Activated T-cell treated with anti-CD3 and anti-CD28 coated beads for 24 hours (primary cell): ENCODE results near the gene FAM124A.
A peak's percentile ranks its signal among the peaks of the same experiment; 100 is the strongest.

ENCODE experiments used
- DNase-seq: peaks from one replicate; pipeline ENCODE4 v3.0.0-alpha.2; 2020; ENCODE audit warnings: low read depth

FAM124A gene, protein sequence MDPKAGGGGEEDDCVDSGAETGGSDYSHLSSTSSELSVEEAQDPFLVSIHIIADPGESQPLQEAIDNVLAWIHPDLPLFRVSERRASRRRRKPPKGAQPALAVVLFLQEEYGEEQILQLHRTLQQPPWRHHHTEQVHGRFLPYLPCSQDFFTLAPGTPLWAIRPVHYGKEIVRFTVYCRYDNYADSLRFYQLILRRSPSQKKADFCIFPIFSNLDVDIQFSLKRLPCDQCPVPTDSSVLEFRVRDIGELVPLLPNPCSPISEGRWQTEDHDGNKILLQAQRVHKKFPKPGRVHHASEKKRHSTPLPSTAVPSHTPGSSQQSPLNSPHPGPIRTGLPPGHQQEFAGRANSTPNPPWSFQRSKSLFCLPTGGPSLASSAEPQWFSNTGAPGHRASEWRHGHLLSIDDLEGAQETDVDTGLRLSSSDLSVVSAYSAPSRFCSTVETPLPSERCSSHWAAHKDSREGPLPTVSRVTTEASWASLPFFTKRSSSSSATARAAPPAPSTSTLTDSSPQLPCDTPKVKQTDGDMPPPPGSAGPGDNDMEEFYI

DNA sequence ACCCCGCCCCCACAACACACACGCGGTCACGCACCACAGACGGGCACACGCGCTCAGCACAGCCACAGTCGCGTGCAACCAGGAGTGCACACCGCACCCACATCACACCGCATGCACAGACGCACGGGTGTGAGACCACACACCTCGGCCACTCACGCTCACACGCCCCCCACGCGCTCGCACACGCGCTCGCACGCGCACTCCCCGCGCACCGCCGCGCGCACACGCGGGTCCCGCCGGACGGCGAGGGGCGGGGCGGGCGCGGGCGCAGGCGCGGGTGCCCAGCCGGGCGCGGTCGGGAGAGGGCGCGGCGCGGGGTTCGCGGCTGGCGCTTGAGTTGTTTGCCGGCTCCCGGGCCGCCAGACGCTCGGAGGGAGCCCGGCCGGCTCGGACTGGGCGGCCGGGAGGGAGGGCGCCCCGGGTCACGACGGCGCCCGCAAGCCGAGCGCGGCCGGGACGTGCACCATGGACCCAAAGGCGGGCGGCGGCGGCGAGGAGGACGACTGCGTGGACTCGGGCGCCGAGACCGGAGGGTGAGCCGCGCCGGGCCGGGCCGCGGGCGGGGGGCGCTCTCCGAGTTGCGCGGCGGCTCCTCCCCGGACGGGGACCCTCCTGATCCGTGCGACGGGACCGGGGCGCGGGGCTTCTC, at the start of gene FAM124A:
Gene FAM124A (plus strand): TSS at position 362 of the 649 bp plus-strand sequence. CDS start 104 bp downstream, at position 466.
- peak; percentile 37 for DNase-seq

DNA sequence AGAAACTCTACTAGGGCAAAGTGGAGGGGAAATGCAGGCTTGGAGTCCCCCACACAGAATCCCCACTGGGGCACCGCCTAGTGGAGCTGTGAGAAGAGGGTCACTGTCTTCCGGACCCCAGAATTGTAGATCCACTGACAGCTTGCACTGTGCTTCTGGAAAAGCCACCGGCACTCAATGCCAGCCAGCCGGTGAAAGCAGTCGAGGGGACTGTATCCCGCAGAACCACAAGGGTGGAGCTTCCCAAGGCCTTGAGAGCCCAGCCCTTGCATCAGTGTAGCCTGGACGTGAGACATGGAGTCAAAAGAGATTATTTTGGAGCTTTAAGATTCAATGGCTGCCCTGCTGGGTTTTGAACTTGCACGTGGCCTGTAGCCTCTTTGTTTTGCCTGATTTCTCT, 47.2 kb upstream of the FAM124A start:
- DNase-seq, result no peak

DNA sequence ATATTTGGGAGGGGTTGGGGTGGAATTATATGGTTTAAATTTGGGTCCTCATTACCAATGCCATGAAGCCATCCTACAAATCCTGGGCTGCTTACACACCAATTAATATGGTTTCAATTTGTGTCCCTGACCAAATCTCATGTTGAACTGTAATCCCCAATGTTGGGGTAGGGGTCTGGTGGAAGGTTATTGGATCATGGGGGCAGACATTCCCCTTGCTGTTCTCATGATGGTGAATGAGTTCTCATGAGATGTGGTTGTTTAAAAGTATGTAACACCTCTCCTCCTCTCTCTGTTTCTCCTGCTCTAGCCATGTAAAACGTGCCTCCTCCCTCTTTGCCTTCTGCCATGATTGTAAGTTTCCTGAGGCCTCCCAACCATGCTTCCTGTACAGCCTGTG, 46.6 kb upstream of the FAM124A start:
- no peak for DNase-seq

DNA sequence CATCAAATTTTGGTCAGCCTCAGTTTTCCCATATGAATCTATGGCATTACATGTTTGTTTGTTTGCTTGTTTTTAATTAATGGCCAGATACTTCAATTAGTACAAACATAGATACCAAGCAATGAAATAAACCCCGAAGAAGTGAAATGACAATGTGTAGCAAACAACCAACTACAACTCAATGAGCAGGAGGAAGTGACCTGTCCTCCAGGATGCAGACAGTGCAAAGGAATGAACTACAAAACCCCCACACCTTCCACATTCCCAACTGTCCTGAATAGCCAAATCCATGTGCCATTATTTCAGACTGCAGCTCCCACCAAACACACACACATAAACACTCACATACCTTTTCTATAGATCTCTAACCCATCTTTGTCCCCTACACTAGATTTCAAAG, 45.0 kb upstream of the FAM124A start:
- no peak for DNase-seq

DNA sequence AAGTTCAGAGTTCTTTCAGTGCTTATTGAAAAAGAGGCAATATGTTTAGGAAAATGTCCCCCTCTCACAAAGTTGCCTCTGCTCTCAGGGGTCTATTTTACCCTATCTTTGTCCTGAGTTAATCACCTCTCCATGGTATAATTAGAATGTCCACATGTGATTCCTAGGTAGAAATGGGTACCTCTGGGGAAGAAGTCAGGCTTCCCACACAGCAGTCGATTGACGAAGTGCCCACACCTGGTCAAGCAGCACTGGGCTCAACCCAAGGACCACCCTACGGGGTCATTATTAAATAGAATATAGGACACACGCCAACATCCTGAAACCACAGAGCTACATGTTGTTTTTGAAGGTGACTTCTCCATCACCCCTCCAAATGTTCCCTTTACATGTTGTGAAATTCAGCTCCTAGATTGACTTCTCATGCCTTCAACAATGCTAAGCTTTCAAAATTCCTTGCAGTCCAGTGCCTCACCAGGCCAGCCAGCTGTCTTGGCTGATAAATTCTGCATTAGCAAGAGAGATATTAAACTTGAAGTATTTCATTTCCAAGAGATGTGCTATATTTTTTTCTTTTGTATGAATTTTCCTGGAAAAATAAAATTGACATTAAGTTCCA, 43.6 kb upstream of the FAM124A start:
- no peak for DNase-seq

DNA sequence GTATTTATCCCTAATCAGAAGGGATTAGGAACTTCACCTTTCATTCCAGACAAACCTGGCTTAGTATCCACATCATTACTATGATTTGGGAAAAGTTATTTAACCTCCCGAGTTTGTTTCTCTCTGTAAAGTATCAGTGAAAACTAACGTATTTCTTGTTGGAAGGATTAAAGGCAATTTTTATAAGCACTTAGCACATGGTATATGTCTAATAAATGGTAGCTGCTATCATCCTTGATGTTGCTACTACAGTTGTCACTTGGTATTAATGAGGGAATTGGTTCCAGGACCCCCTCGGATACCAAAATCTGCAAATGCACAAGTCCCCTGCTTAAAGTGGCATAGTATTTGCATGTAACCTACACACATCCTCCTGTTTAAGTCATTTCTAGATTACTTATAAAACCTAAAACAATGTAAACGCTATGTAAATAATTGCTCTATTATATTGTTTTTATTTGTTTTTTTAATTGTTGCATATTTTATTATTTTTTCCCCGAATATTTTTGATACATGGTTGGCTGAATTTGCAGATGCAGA, 42.7 kb upstream of the FAM124A start:
- no peak for DNase-seq

DNA sequence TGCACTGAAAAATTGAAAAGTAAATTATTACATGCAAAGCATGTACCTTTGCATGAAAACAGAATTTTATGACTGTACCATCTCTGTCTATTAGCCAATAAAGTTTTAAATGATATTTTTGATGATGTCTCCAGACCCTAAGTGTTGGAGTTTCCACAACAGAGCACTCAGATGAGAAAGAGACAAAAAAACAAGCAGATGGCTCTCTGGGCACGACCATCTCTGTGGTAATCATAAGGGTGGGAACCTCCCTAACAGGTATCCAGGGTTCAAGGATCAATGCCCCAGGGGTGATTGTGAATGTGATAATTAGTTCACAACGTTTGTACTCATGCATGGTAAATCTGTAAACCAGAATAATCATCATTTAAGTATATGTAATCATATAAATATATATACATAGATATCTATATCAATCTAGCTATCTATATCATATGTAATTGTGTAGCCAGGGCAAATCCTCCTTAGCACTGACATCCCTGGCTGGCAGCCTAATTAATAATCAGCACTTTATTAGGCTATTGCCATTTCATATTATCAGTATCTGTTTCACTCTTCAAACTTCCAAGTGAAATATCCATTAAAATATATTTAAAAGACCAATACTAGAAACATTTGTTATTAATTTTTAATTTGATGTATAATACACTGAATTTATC, 41.2 kb upstream of the FAM124A start:
- DNase-seq, result no peak

DNA sequence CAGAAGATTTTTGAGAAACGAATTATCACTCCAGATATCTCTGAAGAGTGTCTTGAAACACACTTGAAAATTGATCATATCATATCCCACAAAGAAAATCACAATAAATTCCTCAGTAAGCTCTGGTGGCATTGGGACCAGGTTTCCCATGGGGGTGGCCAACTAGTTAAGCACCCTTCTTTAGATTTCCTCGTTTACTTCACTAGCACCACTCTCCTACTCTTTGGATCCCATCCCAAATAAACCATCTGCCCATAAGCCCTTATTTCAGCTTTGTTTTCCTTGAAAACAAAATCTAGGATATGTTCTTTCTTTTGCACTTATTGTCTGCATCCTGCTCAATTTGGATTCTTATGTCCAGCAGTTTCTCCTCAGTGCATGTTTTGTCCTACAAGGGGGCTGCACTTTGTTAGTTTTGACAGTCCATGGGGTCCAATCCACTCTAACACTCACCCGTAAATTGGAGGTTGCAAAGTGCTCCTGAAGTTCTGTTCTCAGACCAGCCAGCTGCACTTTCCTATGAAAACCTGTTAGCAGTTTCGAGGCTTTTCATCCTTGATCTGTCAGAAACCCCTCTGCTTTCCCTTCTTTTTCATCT, 40.3 kb upstream of the FAM124A start:
- no peak for DNase-seq

DNA sequence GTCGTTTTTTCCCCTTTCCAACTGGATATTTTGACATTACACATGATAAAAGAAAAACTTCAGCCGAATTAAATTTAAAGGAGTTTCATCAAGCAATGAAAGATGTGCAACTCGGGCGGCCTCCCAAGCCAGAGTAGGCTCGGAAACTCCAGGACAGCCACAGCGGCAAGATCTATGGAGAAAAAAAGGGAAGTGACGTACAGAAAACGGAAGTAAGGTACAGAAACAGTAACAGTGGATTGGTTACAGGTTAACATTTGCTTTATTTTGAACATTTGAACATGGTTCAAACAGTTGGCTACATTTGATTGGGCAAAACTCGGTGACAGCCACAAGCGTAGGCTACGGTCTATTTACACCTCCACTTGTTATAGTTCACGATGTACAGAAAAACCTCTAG, 30.5 kb upstream of the FAM124A start:
- DNase-seq, result no peak

DNA sequence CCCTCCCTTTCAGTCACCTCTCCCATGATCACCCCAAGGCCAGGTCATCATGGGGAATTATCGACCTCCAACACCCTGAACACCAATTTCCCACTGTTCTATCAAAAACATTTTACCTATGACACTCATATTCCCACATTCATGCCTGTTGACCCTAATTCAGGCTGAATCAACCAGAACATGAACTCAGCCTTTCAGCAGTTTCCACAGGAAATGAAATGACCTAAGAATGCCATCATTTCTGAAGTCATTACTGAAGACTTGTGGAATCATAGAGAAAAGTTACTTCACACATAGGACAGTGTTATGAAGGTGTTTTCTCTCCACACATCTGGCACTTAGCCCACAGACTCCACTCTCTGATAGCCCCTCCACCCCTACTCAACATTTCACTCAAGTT, 29.9 kb upstream of the FAM124A start:
- DNase-seq, result no peak

DNA sequence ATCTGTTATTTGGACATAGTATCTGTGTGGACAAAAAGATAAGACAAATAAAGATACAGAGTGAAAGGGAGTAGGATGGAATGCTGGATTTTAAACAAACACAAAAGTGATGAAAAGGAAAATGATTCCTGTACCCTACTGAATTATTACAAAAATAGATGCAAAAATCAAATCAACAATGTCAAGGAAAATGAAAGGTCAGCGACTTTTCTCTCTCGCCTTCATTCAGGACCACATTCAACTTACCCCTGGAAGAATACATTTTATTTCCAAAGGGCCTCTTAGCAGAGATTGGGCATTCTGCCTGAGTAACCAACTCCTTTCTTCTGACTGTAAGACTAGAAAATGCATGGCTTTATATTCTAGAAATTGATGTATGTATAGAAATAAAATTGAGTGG, 28.8 kb upstream of the FAM124A start:
- DNase-seq, result no peak

DNA sequence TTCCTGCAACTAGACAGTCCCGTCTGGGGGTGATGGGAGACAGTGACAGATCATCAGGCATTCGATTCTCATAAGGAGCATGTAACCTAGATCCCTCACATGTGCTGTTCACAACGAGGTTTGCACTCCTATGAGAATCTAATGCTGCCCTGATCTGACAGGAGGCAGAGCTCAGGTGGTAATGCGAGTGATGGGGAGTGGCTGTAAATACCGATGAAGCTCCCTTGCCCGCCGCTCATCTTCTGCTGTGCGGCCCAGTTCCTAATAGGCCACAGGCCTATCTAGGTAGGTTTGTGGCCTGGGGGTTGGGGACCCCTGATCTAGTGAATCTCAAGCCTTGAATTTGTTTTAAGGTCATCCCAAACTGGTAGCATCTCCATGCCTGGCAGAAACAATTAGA, 27.3 kb upstream of the FAM124A start:
- DNase-seq, result no peak

DNA sequence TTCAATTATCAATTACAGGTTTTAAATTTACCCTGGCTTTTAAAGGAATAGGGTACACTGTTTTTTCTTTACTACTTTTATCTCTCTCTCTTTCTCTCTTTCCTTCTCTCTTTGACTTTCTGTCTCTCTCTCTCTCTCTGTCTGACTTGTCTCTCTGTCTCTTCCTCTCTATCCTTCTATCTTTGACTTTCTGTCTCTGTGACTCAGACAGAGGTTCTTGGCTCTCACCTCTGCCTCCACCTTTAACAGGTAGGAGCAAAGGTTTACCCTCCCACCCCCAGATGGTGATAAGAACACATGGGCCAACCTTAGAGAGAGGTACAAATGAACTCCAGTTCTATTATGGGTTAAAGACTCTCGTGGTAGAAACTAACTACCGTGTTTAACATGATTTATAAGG, 20.3 kb upstream of the FAM124A start:
- no peak for DNase-seq

DNA sequence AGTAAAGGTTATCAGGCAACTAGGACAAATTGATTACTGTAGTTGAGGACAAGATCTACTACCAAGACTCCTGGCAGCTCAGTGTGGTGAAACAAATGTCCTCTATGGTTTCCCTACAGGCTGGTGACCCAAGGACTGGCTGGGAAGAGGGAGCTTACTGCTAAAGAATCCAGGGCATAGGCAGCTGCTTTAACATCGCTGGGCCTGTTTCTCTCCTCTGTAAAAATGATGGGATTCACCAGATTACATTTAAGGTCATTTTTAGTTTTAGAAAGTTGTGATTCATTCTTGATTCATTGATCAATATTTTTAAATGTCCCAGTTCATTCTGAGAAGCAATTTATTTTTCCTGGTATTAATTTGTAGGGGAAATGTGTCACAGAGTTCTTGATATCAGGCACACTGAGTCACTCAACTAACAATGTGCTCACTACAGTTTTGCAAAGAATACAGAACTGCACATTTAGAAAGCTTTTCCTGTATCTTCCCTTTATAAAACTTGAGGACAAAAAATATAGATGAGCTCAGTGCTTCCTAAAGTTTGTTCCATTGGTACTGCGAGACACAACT, 19.6 kb upstream of the FAM124A start:
- no peak for DNase-seq

DNA sequence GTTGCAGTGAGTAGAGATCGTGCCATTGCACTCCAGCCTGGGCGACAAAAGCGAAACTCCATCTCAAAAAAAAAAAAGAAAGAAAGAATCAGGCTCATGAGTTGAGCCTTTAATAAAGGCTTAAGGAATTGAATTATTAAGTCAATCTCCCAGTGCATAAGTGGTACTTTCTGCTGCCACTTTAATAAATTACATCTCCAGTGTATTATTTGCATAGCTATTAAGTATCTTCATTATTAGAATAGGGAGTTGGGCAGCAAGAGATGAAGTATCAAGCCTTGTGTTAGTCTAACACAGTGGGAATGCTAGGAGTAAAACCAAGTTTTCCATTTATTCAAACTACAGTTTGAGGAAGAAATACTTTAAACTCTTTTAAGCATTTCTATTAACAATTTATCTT, 15.6 kb upstream of the FAM124A start:
- DNase-seq, result no peak

DNA sequence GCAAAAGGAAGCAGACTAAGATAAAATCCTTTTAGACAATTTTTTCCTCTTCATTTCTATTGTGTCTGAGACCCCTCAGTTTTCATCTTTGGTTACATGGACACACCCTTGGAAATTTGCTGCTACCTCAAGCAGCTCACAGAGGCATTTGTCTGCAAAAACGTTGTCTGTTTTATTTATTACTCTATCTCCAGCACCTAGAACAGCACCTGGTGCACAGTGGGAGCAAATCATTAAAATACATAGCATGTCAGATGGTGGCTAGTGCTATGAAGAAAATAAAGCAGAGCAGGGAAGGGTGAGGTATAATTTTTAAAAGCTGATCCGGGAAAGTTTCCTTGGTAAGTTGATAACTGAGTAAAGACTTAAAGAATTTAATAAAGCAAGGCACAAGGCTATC, 14.3 kb upstream of the FAM124A start:
- no peak for DNase-seq

DNA sequence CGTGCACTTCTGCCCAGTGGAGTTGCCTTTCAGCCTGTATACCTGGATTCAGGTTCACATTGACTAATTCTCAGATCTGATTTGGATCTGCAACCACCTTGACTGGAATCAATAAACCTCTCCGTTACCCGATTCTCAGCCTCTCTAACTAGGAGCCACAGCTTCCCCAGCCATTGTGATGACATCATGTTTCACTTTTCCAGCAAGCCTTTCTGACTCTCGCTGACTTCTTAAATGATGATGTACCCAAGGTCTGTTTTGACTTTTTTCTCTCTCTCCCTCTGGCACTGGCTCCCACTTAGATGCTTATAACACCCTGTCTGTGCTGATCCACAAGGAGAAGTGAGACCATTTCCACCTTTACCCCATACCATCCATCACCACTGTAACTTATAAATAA, 13.5 kb upstream of the FAM124A start:
- no peak for DNase-seq

DNA sequence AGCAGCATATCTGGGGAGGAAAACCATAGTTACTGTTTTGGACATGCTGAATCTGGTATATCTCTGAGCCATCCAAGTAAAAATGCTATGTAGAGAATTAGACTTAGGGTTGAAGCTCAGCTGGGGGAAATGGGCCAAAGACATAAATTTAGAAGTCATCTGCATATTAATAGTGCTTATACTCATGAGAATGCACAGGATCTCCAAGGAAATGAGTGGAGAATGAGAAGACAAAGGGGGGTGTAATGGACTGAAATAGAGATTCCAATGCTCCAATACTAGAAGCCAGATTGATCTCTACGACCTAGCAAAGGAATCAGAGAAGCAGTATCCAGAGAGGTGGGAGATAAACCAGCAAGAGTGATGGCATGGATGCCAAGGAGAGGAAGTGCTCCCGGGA, 10.3 kb upstream of the FAM124A start:
- no peak for DNase-seq

DNA sequence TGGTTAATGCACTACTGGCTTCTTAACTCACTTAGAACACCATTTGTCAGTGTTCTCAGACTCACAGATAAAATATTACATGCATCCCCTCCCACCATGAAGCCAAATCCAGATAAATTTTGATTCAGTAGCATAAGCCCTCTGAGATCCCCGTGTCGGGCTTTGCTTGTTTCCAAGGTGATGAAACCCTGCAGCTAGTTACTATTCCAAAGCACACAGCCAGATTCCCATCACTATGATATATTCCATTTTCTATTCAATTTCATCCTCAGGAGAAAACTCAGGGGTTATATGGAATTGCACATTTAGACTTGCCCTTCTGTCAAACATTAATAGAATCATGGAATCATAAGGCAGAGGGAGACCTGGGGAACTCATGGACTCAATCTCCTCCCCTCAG, 9.4 kb upstream of the FAM124A start:
- DNase-seq, result no peak

DNA sequence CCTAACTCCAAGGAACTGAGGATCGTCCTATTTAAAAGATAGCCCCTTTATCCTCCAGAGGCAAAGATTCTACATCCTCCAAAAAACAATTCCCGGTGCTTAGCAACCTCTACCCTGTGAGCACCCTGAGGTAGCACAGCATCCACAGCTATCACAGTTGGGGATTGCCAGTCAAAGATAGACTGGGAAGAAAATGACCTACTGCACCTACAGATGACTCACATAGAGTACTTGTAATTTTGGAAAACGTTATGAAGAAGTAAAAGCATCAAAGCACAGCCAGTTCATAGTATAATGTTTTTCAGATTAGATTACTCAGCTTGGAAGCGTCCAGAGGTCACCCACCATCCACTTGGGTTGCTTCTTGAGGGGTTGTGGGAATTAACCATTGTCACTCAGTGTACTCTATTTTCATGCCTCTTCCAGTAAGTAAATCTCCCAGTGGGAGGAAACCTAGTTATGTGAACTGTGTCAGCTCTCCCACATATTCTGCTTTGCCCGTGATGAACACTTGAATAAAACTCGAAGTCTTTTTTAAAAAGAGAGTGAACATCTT, 8.9 kb upstream of the FAM124A start:
- no peak for DNase-seq

DNA sequence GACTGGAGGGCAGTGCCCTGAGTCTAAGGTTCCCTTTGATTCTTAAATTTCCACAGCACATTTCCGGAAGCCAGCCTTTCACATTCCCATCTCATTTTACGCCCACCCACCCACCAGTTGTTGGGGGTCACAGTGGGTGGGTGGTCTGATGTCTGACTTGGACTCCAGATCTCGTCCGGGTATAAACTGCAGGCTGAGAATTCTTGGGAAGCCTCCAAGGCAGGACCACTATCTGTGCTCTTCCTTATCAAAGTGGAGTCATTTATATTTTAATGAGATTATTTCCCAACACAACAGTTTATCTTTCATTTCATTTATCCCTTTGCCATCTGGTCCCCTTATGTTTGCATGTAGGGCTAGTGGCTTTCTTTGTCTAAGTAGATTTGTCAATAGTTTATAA, 3.6 kb upstream of the FAM124A start:
- DNase-seq, result no peak
